HepG2 (cell line): Measurements from ENCODE around the gene ZNF277. TPM values are rescaled to one million over a fixed set of nuclear protein-coding genes. Genes with fewer than 3 reads are reported as not detected.
A peak's percentile ranks its signal among the peaks of the same experiment; 100 is the strongest.

ENCODE experiments used
- AKAP8 ChIP-seq: sonication (generic); formaldehyde crosslinking; IDR thresholded peaks from 2 replicates; pipeline ENCODE4 v1.5.1; 2020; ENCODE audit warnings: mild to moderate bottlenecking, missing genetic modification reagents
- CREB1 ChIP-seq, 2 experiments: fragments of 450-650 bp in 1 of 2; IDR thresholded peaks; 2 replicates each; pipeline ENCODE4 v1.6.1; 2016 to 2017; ENCODE audit warnings: control low read depth in 1 of 2, mild to moderate bottlenecking in 1 of 2, missing compliant biosample characterization in 1 of 2, missing genetic modification characterization in 1 of 2
- CREM ChIP-seq, 2 experiments: sonication (generic) in 1 of 2; formaldehyde crosslinking in 1 of 2; IDR thresholded peaks; 2 replicates each; pipeline versions ENCODE4 v1.4.0 to v1.6.1; 2016 to 2020; ENCODE audit warnings: antibody characterized with exemption in 1 of 2, mild to moderate bottlenecking in 1 of 2, missing genetic modification reagents in 1 of 2
- DRAP1 ChIP-seq: IDR thresholded peaks from 2 replicates; pipeline ENCODE4 v1.6.1; 2016; ENCODE audit warnings: missing genetic modification reagents, missing compliant biosample characterization
- ERF ChIP-seq: IDR thresholded peaks from 2 replicates; pipeline ENCODE4 v1.6.1; 2018; ENCODE audit warnings: missing biosample characterization, missing genetic modification reagents
- GFI1 ChIP-seq: sonication (generic); formaldehyde crosslinking; IDR thresholded peaks from 2 replicates; pipeline ENCODE4 v1.5.0; 2020; ENCODE audit warnings: missing genetic modification reagents, mild to moderate bottlenecking, borderline replicate concordance
- HNRNPLL ChIP-seq: fragments of 200-400 bp; formaldehyde crosslinking; IDR thresholded peaks from 2 replicates; pipeline ENCODE4 v1.6.1; 2017; ENCODE audit warnings: mild to moderate bottlenecking, low read depth, low read length; ENCODE audit not compliant: poor library complexity, severe bottlenecking
- KLF6 ChIP-seq: IDR thresholded peaks from 2 replicates; pipeline ENCODE4 v1.8.0; 2016; ENCODE audit warnings: missing biosample characterization, missing genetic modification reagents
- POLR2AphosphoS5 ChIP-seq: IDR thresholded peaks from 2 replicates; pipeline ENCODE4 v1.6.1; 2012; ENCODE audit warnings: low read depth, low read length
- REPIN1 ChIP-seq: sonication (generic); formaldehyde crosslinking; IDR thresholded peaks from 2 replicates; pipeline ENCODE4 v1.8.0; 2022; ENCODE audit warnings: missing genetic modification reagents, low read depth, mild to moderate bottlenecking, borderline replicate concordance
- RNF219 ChIP-seq: sonication (generic); formaldehyde crosslinking; IDR thresholded peaks from 2 replicates; pipeline ENCODE4 v1.5.0; 2020; ENCODE audit warnings: mild to moderate bottlenecking, missing genetic modification reagents
- SALL1 ChIP-seq: sonication (generic); formaldehyde crosslinking; IDR thresholded peaks from 2 replicates; pipeline ENCODE4 v1.8.0; 2022; ENCODE audit warnings: mild to moderate bottlenecking, missing genetic modification reagents
- SRSF9 ChIP-seq: fragments of 200-400 bp; formaldehyde crosslinking; IDR thresholded peaks from 2 replicates; pipeline ENCODE4 v1.6.1; 2018; ENCODE audit warnings: borderline replicate concordance, mild to moderate bottlenecking, low read depth, low read length; ENCODE audit not compliant: insufficient read depth, poor library complexity, severe bottlenecking
- ZBTB42 ChIP-seq: sonication (generic); formaldehyde crosslinking; IDR thresholded peaks from 2 replicates; pipeline ENCODE4 v1.5.0; 2020; ENCODE audit warnings: mild to moderate bottlenecking, missing genetic modification reagents
- ZBTB43 ChIP-seq: sonication (generic); formaldehyde crosslinking; conservative IDR thresholded peaks from 2 replicates; pipeline ENCODE4 v1.4.0; 2020; ENCODE audit warnings: missing genetic modification reagents
- ZBTB7B ChIP-seq: sonication (generic); formaldehyde crosslinking; IDR thresholded peaks from 2 replicates; pipeline ENCODE4 v1.4.0; 2020; ENCODE audit warnings: missing genetic modification reagents
- ZFP1 ChIP-seq: IDR thresholded peaks from 2 replicates; pipeline ENCODE4 v1.6.1; 2016
- ZNF12 ChIP-seq: sonication (generic); formaldehyde crosslinking; IDR thresholded peaks from 2 replicates; pipeline ENCODE4 v1.5.0; 2020; ENCODE audit warnings: missing genetic modification reagents
- ZNF234 ChIP-seq: sonication (generic); formaldehyde crosslinking; conservative IDR thresholded peaks from 2 replicates; pipeline ENCODE4 v1.5.1; 2020; ENCODE audit warnings: mild to moderate bottlenecking, missing genetic modification reagents
- ZNF292 ChIP-seq: sonication (generic); formaldehyde crosslinking; IDR thresholded peaks from 2 replicates; pipeline ENCODE4 v1.8.1; 2022; ENCODE audit warnings: mild to moderate bottlenecking, low read depth, missing genetic modification reagents, borderline replicate concordance
- ZNF331 ChIP-seq: sonication (generic); formaldehyde crosslinking; IDR thresholded peaks from 2 replicates; pipeline ENCODE4 v1.4.0; 2020; ENCODE audit warnings: missing genetic modification reagents
- ZNF75D ChIP-seq: sonication (generic); formaldehyde crosslinking; IDR thresholded peaks from 2 replicates; pipeline ENCODE4 v1.8.1; 2023; ENCODE audit warnings: missing genetic modification reagents, mild to moderate bottlenecking, borderline replicate concordance
- ZNF768 ChIP-seq: sonication (generic); formaldehyde crosslinking; IDR thresholded peaks from 2 replicates; pipeline ENCODE4 v1.4.0; 2020; ENCODE audit warnings: missing genetic modification reagents
- ZNF775 ChIP-seq: sonication (generic); formaldehyde crosslinking; IDR thresholded peaks from 2 replicates; pipeline ENCODE4 v1.4.0; 2020; ENCODE audit warnings: missing genetic modification reagents, mild to moderate bottlenecking, moderate library complexity, borderline replicate concordance
- polyA plus RNA-seq, 8 experiments: library from polyadenylated mRNA; depleted of rRNA in 3 of 8; stranded (reverse) in 7 of 8; unstranded in 1 of 8; fragments of >200 nt; fragmentation: Illumina TruSeq in 4 of 8; extraction: Trizol in 4 of 8; gene quantifications; 2 replicates each; pipeline versions ENCODE4 v1.2.1 to v1.2.3, GENCODE V29; 2011 to 2016; ENCODE audit warnings: low read depth in 4 of 8, missing spikeins in 1 of 8, mixed read lengths in 1 of 8; ENCODE audit not compliant: insufficient read depth in 1 of 8
- total RNA-seq, 5 experiments: library from RNA; depleted of rRNA; stranded (reverse); fragments of >200 nt; fragmentation: Illumina TruSeq; extraction: Trizol; gene quantifications; 2 replicates each; pipeline ENCODE4 v1.2.3, GENCODE V29; 2016; ENCODE audit warnings: low read depth in 1 of 5

Gene ZNF277
- total and polyA plus RNA-seq, 2 of the 13 experiments (the other 11 are each of a cell fraction or from before 2014, with no cell fraction given): 29.1 to 30.1 TPM

- TF ChIP-seq HNRNPLL (no peak), KLF6 (0 out of 2 replicates have a peak, but pooled peaks have one; percentile 5), ZNF768 (CRISPR knock-in tag) (no peak), SALL1 (peak; percentile 62; the same call in 1 of the 2 replicates), ZBTB43 (CRISPR knock-in tag) (0 out of 2 replicates have a peak, but pooled peaks have one; percentile 57), ZNF75D (no peak), AKAP8 (CRISPR knock-in tag) (no peak), SRSF9 (no peak), ZNF331 (CRISPR knock-in tag) (peak; percentile 68; the same call in 1 of the 2 replicates), ERF (CRISPR knock-in tag) (peak; percentile 70), CREM (IDR thresholded peaks at IDR 0.05) (peak; percentile 64; the same call in 1 of the 2 replicates), CREM (CRISPR knock-in tag; IDR thresholded peaks at IDR 0.05) (no peak), ZBTB7B (0 out of 2 replicates have a peak, but pooled peaks have one; percentile 45), ZFP1 (CRISPR knock-in tag) (0 out of 2 replicates have a peak, but pooled peaks have one; percentile 71), ZNF12 (CRISPR knock-in tag) (0 out of 2 replicates have a peak, but pooled peaks have one; percentile 66), REPIN1 (CRISPR knock-in tag) (0 out of 2 replicates have a peak, but pooled peaks have one; percentile 57), ZNF292 (CRISPR knock-in tag) (peak; percentile 90; the same call in 1 of the 2 replicates), ZNF775 (CRISPR knock-in tag) (no peak), ZBTB42 (CRISPR knock-in tag) (no peak), DRAP1 (peak; percentile 19; the same call in 1 of the 2 replicates), RNF219 (CRISPR knock-in tag) (peak; percentile 59; the same call in 1 of the 2 replicates), POLR2AphosphoS5 (no peak), GFI1 (CRISPR knock-in tag) (peak; percentile 52; the same call in 1 of the 2 replicates), ZNF234 (CRISPR knock-in tag) (no peak), CREB1 (IDR thresholded peaks at IDR 0.05) (no peak), CREB1 (CRISPR knock-in tag; IDR thresholded peaks at IDR 0.05) (peak; percentile 72)
Observed at GRCh38 chr7:112211348-112211907, 4.9 kb downstream of the ZNF277 start (continued).
